ENCODE results near the gene ZYG11B.
"Not testable (repeated sequence)": the region's sequence is repeated elsewhere in the genome, so short reads cannot be mapped to it uniquely, and the experiment has no call there.

GRCh38 chr1:52750139-52750538 is 23.9 kb downstream of the ZYG11B start:
- TF ChIP-seq CTCF (conservative IDR thresholded peaks at IDR 0.05); ZFX (IDR thresholded peaks at IDR 0.05): not testable (repeated sequence)

Measured in C4-2B (cell line).